Brain pericyte (primary cell): ENCODE measurements around the gene FAM83E.
"Not testable (repeated sequence)": the region's sequence is repeated elsewhere in the genome, so short reads cannot be mapped to it uniquely, and the experiment has no call there.

ENCODE experiments used
- DNase-seq: peaks from one replicate; pipeline ENCODE4 v3.0.0-alpha.2; 2012; ENCODE audit warnings: low read depth, low spot score

FAM83E gene

DNA sequence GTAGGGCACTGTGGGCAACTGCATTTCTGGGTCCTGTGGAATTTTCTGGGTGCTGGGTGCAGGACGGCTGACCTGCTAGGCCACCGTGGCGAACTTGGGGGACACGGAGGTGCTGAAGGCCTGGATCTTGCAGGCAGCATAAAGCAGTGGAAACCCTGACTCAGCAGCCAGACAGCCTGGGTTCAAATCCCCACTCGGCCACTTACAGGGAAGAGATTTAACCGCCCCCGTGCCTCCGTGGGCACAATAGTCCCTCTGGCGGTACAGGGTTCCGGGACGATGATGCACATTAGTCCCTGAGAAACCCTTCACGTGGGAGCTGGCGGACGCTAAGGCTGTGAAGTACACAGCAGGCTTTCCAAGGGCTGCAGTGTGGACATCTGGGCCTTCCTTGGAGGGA is 3.0 kb downstream of the FAM83E start:
- DNase-seq = no peak

DNA sequence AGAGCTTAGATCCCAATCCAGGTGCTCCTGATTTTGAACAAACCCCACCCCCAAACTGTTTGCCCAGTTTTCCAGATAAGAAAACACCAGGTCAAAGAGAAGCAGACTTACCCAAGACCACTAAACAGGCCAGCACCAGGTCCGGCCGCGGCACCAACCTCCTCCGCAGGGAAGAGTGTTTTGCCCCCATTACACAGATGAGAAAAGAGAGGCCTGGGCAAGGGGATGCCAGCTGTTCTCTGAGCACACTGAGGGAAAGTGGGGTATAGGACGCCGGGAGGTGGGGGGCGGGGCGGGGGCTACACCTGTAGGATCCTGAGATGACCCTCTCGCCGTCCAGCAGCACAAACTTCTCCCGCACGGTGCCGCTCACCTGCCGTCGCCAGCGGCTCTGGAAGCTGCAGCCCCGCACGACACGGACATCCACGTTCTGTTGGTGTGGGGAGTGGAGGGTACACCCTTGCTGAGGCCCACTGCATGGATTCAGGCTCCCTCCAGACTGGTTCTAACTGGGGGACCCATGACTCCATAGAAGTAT is 5.2 kb downstream of the FAM83E start:
- no peak for DNase-seq

DNA sequence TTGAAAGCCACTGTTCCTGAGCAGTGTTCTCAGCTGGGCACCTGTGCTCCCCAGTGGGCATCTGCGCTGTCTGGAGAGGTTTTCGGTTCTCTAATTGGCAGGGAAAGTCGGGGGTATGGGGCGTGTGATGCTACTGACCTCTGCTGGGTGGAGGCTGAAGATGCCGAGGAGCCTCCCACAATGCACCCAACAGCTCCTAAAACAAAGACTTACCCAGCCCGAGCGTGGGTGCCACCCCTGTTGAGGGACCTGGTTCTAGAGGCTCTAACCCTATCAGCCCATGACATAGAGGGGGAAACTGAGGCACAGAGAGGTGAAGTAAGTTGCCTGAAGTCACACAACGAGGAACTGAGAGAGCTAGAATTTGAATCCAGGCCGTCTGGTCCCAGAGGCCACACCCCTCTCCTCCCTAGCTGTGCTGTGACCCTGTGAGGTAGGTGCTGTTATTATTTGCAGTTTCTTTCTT is 6.0 kb downstream of the FAM83E start:
- no peak for DNase-seq

DNA sequence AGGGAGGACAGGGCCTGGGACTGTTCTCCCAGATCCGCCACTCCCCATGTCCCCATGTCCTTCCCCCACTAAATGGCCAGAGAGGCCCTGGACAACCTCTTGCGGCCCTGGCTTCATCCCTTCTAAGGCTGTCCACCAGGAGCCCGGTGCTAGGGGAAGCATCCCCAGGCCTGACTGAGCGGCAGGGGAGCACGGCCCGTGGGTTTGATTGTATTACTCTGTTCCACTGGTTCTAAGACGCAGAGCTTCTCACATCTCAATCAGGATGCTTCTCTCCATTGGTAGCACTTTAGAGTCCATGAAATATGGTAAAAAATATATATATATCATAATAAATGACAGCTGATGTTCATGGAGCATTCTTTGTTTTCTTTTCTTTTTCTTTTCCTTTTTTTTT is 7.5 kb downstream of the FAM83E start:
- no peak for DNase-seq

DNA sequence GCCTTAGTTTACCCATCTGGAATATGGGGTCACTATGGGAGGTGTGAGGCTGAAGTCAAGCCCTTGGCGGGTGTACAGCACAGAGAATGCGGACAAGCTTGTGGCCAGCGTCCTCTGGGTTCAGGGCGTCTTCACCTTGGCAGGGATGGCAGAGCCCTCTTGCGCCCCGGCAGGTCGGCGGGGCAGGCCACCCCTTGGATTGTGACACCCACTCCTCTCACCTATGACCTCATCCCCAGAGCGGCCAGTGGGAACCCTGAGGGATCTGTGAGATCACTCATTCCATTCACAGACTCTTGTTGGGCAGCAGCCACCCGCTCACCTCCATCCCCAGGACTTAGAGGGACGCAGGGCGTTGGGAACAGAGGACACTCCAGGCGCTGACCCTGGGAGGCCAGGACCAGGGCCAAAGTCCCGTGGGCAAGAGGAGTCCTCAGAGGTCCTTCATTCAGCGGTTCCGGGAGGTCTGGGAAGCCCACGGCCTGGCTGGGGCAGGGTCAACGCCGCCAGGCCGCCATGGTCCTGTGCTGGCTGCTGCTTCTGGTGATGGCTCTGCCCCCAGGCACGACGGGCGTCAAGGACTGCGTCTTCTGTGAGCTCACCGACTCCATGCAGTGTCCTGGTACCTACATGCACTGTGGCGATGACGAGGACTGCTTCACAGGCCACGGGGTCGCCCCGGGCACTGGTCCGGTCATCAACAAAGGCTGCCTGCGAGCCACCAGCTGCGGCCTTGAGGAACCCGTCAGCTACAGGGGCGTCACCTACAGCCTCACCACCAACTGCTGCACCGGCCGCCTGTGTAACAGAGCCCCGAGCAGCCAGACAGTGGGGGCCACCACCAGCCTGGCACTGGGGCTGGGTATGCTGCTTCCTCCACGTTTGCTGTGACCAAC is 8.2 kb downstream of the FAM83E start, which contains the start of gene SPACA4:
Gene SPACA4, plus strand, starts transcription at position 280 of the 896 bp plus-strand sequence. Its CDS starts 237 bp downstream, at position 517.
- DNase-seq = no peak

DNA sequence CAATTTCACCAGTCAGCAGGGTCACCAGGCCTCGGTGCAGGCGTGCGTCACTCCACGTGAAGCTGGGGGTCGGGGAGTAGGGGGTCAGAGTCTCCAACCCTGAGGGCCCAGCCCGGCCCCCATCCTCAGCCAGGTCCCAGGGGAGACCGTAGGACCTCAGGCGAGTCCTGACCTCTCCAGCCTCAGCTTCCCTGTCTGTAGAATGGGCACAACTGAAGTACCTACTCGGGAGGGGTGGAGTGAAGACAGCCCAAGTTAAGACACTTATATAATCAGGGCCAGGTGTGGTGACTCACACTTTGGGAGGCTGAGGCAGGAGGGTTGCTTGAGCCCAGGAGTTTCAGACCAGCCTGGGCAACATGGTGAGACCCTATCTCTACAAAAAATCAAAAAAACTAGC is 11.0 kb downstream of the FAM83E start:
- DNase-seq = no peak

DNA sequence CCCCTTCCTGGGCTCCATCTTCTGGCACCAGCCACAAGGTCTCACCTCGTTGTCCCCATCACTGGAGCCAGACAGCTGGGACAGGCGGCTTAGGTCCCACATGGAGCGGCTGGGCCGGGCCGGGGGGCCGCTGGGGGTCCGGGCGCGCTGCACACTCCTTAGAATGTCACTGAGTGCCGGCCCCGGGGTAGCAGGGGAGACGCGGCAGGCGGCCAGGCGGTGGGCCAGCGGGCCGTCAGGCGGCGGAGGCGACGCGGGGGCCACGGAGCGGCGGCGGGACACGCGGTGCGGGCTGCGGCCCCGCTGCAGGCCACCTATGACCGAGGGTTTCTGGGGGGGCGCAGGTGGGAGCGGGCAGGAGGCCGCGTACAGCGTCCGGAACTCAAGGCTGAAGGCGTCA is 11.4 kb downstream of the FAM83E start:
- no peak for DNase-seq

DNA sequence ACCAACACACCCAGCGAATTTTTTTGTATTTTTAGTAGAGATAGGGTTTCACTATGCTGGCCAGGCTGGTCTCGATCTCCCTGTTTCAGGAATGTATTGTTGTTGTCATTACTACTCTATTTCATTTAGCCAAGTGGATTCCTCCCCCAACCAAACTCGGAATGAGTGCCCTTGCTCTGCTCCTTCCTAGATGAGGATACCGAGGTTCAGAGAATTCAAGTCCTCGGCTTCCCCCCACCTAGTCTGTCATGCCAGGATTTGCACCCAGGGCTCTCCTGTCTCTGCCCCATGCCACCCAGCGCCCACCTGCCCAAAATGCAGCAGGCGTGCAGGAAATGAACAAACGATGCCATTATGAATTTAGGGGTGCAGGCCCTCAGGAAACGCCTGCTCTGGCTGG is 11.9 kb downstream of the FAM83E start:
- DNase-seq = no peak

DNA sequence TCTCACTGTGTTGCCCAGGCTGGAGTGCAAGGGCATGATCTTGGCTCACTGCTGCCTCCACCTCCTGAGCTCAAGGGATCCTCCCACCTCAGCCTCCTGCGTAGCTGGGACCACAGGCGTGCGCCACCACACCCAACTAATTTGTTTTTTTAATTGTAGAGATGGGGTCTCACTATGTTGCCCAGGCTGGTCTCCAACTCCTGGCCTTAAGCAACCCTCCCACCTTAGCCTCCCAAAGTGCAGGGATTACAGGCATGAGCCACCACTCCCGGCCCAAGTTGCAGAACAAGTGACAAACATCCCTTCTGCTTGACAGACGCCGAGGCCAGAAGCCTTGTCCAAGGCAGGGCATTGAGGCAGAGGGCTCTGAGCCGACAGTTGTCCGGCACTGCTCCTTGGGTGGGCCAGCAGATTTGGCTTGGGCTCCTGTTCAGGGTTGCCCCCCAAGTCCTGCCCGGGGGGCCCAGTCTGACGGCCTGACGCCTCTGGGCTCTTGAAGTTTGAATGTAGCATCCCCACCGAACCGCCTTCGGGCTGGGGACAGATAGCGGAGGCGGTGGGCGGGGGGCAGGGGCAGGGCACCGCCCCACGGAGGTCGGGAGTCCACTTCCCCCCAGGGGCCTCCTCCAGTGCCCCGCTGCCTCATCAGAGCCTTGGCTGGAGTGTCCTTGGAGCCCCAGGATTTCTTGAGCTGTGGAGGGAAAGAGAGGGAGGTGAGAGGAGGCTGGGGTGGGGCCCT is 14.0 kb downstream of the FAM83E start:
- no peak for DNase-seq

DNA sequence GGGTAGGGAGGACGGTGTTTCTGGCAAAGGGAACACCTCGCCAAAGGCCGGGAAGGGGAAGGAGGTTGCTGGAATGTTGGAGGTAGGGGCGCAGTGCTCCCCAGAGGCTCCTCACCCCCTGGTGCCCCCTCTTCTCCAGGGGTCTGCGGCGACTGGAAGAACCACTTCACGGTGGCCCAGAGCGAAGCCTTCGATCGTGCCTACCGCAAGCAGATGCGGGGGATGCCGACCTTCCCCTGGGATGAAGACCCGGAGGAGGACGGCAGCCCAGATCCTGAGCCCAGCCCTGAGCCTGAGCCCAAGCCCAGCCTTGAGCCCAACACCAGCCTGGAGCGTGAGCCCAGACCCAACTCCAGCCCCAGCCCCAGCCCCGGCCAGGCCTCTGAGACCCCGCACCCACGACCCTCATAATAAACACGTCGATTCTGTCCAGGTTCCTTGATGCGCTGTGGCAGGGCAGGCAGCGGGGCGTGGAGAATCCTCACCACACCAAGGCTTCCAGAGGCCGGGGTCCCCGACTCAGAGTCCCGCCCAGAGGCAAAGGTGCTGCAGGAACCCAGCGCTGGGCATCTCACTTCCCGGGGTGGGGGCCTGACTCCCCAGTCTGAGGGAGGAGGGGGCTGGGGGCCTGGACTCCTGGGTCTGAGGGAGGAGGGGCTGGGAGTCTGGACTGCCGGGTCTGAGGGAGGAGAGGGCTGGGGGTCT is 15.7 kb downstream of the FAM83E start:
- DNase-seq = no peak

DNA sequence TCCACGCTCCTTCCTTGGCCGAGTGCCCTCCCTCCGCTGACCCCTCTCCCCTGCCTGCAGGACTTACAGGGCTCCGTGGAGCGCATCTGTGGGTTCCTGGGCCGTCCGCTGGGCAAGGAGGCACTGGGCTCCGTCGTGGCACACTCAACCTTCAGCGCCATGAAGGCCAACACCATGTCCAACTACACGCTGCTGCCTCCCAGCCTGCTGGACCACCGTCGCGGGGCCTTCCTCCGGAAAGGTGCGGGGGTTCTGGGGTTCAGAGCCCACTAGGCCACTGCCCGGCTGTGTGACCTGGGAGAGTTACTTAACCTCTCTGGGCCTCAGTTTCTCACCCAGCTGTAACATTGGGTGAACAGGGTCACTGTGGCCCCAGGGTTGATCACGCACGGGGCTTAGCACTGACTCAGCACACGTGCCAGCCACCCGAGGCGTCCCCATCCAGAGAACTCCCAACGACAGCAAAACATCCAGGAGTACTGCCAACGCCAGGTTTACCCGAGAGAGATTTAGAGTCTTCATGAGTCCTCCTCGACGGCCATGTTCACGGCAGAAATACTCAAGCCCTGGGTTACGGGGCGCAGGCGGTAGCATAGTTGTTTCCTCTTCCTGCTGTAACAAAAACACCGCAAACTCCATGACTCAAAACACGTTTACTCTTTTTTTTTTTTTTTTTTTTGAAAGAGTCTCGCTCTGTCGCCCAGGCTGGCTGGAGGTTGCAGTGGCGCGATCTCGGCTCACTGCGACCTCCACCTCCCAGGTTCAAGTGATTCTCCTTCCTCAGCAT is 18.0 kb downstream of the FAM83E start:
- DNase-seq = no peak

DNA sequence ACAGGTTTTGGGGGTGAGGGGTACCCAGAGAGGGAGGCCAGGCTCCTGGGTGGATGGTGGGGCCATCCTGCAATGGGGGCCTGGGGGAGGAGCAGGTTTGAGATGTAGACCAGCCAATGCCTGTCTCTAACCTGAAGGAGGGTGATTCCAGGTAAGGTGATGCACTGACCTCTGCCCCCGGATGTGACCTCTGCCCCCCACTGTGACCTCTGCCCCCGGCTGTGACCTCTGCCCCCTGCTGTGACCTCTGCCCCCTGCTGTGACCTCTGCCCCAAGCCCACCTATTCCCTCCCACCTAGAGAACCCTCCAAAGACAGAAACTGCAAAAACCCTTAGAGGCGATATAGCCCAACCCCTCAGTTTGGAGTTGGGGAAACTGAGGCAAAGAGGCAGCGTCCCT is 18.6 kb downstream of the FAM83E start:
- DNase-seq = no peak

DNA sequence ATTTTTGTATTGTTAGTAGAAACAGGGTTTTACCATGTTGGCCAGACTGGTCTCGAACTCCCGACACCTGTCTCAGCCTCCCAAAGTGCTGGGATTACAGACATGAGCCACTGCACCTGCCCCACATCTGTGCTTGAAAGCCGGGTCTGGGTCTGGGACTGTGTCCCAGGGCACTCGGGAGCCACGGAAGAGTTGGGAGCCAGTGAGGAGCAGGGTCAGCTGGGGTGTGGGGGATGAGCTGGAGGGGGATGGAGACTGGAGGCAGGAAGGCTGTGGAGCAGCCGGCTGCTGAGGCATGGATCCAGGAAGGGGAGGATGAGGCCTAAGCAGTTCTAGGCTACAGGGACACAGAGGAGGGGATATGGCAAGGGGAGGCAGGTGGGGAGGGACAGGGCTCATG is 19.0 kb downstream of the FAM83E start:
- no peak for DNase-seq

DNA sequence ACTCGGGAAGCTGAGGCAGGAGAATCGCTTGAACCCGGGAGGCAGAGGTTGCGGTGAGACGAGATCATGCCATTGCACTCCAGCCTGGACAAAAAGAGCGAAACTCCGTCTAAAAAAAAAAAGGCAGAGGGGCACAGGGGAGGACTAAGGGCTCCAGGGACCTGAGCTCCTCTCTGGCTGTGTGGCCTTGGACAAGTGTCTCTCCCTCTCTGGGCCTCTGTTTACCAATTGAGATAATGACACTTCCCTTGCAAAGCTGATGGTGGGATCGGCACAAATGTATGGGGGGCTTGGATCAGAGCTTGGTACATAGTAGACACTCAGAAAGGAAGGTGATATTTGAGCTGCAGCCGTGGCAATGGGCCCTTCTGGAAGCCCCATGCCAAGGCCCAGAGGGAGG is 19.7 kb downstream of the FAM83E start:
- no peak for DNase-seq

DNA sequence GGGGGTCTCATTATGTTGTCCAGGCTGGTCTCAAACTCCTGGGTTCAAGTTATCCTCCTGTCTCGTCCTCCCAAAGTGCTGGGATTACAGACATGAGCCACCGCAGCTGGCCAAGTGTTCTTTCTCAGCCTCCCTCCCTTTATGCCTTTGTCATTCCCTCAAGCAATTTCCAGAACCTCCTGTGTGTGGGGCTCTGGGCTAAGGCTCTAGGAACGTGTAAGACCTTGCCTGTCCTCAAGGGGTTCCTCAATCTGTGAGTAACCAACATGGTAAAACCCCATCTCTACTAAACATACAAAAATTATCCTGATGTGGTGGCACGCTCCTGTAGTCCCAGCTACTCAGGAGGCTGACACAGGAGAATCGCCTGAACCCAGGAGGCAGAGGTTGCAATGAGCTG is 23.9 kb downstream of the FAM83E start:
- DNase-seq = no peak

DNA sequence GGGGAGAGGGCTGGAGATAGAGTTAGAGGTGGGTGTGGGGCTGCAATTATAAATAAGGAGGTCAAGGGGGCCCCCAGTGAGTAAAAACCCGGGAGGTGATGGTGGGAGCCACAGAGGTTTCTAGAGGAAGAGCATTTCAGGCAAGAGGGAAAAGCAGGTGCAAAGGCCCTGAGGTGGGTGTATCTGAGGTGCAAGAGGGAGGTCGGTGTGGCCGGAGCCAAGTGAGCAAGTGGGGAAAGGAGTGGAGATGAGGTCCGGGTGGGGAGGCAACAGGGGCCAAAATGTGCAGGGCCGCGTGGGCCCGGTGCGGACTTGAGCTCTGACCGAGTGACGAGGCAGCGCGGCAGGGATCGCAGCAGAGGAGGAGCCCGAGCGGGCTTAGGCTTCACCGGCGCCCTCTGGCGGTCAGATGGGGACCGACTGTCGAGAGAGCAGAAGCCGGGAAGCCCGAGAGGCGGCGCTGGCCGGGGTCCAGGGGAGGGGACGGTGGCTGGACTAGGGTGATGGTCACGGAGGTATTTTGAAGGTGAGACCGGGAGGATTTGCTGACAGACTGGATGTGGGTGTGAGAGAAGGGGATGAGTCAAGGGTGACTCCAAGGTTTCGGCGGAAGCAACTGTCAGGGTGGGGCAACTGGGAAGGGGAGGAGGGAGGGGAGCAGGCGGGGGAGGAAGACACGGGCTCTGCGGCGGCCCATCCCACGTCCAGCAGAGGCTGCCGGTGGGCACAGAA is 26.0 kb downstream of the FAM83E start:
- DNase-seq = no peak

DNA sequence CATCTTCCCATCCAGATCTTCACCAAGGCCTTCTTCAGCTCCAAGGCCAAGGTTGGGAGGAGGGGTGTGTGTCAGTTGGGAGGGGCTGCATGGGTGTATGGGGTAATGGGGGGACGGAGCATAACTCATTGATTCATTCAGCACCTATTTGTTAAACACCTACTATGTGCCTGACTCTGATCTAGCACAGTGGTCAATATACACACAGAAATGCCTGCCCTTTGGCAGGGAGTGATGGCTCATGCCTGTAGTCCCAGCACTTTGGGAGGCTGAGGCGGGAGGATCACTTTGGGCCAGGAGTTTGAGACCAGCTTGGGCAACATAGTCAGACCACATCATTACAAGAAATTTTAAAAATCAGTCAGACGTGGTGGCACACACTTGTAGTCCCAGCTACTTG is 27.5 kb downstream of the FAM83E start:
- no peak for DNase-seq

DNA sequence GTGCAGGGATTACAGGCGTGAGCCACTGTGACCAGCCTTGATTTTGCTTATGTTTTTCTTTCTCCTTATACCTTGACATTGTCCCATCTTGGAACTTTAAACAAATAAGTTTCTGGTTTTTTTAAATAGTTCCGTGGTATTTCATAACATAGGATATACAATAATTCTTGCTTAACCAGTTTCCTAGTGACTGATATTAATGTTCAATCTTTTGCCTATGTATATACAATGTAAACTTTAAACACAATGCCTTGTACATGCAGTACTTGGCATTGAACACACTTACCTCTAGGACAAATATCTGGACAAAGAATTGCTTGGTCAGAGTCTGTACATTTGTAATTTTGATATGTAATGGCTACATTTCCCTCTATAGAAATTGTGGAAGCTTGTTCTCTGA is 32.7 kb downstream of the FAM83E start:
- DNase-seq = no peak

DNA sequence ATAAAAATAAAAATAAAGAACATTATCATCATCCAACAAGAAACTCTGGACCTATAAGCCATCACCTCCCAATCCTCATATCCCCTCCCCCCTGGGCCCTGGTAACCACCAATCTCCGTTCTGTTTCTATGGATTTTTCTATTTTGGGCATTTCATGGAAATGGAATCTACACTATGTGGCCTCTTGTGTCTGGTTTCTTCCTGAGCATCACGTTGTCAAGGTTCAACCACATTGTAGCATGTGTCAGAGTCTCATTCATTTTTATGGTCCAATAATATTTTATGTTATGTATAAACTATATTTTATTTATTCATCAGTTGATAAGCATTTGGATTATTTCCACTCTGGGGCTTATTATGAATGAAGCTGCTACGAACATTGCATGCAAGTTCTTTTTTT is 36.0 kb downstream of the FAM83E start:
- no peak for DNase-seq

DNA sequence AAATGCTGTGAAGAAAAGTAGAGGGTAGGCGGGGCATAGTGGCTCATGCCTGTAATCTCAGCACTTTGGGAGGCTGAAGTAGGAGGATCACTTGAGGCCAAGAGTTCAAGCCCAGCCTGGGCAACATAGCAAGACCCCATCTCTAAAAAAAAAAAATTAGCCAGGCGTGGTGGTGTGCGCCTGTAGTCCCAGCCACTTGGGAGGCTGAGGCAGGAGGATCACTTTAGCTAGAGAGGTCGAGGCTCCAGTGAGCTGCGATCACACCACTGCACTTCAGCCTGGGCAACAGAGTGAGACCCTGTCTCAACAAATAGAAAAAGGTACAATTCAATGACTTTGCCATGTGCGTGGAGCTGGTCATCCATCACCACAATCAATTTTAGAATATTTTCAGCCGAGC is 37.0 kb downstream of the FAM83E start:
- not testable (repeated sequence) for DNase-seq
